Neural crest cell (in vitro differentiated cells): ENCODE data around the gene BUD13. TPM values are rescaled to one million over a fixed set of nuclear protein-coding genes. Genes with fewer than 3 reads are reported as not detected.

ENCODE experiments used
- DNase-seq: peaks from one replicate; pipeline ENCODE4 v3.0.0; 2021; ENCODE audit warnings: low read depth, mixed read lengths, low spot score
- H3K27ac Mint-ChIP-seq: one replicate; pipeline ENCODE4 v1.8.0; 2021; ENCODE audit warnings: mild to moderate bottlenecking, mixed read lengths; ENCODE audit not compliant: unreplicated experiment
- H3K27me3 Mint-ChIP-seq: 2 replicates; pipeline ENCODE4 v1.8.0; 2021; ENCODE audit warnings: low read depth, mild to moderate bottlenecking, mixed read lengths
- H3K36me3 Mint-ChIP-seq: 2 replicates; pipeline ENCODE4 v1.8.0; 2021; ENCODE audit warnings: low read depth, mild to moderate bottlenecking, mixed read lengths
- H3K4me1 Mint-ChIP-seq: 2 replicates; pipeline ENCODE4 v1.8.0; 2021; ENCODE audit warnings: mixed read lengths
- H3K4me3 Mint-ChIP-seq: one replicate; pipeline ENCODE4 v1.8.0; 2021; ENCODE audit warnings: mild to moderate bottlenecking, mixed read lengths
- H3K9me3 Mint-ChIP-seq: 2 replicates; pipeline ENCODE4 v1.8.0; 2021; ENCODE audit warnings: mixed read lengths
- CTCF ChIP-seq: fragments of 200-600 bp; sonication (generic); conservative IDR thresholded peaks from 2 replicates; pipeline ENCODE4 v1.5.0; 2021; ENCODE audit warnings: antibody characterized with exemption, mild to moderate bottlenecking
- total RNA-seq: library from RNA; stranded (reverse); gene quantifications from 2 replicates; pipeline ENCODE4 v1.2.1, GENCODE V29; 2021

BUD13 gene
- total RNA-seq, 1 donor from 2014 or later: 39.0 TPM

DNA sequence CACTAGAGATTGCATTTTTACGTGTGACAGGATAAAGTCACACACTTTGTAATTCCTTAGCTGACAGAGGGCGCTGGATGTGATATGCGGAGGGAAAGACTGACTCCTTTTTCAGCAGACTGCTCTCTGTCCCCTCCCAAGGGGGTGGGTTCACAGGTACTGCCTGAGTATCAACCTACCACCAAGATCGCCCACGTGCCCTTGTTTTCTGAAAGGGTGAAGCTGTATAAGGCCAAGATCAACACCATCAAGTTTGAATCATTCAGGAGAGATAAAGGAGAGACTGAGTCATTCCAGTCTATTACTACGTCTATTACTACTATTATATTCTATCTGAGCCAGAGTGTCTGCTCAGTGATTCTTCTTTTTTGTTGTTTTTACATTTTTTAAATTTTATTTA lies 30.7 kb downstream of the BUD13 start:
- no peak overlapping the region for H3K4me3 Mint-ChIP-seq
- peaks cover 10% of the 10 kb centered on the region for H3K36me3 Mint-ChIP-seq
- H3K4me1 Mint-ChIP-seq: peaks cover 5% of the 10 kb centered on the region
- no peak for TF ChIP-seq CTCF
- H3K27ac Mint-ChIP-seq: no peak overlapping the region
- no peaks in the 10 kb centered on the region for H3K9me3 Mint-ChIP-seq
- no peaks in the 10 kb centered on the region for H3K27me3 Mint-ChIP-seq
- no peak for DNase-seq

GRCh38 chr11:116740741-116741140 lies 32.0 kb downstream of the BUD13 start:
- no peak overlapping the region for H3K27ac Mint-ChIP-seq

GRCh38 chr11:116738975-116739374 lies 33.8 kb downstream of the BUD13 start:
- no peak for DNase-seq
- no peaks in the 10 kb centered on the region for H3K9me3 Mint-ChIP-seq
- H3K27me3 Mint-ChIP-seq: no peaks in the 10 kb centered on the region
- H3K4me1 Mint-ChIP-seq: peaks cover 7% of the 10 kb centered on the region
- no peak overlapping the region for H3K27ac Mint-ChIP-seq
- H3K4me3 Mint-ChIP-seq: no peak overlapping the region
- no peaks in the 10 kb centered on the region for H3K36me3 Mint-ChIP-seq
- no peak for TF ChIP-seq CTCF

More at GRCh38 chr11:116740741-116741140, 32.0 kb downstream of the BUD13 start:
- peaks cover 6% of the 10 kb centered on the region for H3K36me3 Mint-ChIP-seq
- no peaks in the 10 kb centered on the region for H3K9me3 Mint-ChIP-seq
- DNase-seq: no peak
- TF ChIP-seq CTCF: no peak
- H3K4me3 Mint-ChIP-seq: no peak overlapping the region
- H3K27me3 Mint-ChIP-seq: no peaks in the 10 kb centered on the region
- H3K4me1 Mint-ChIP-seq: peaks cover 5% of the 10 kb centered on the region

- no peak for TF ChIP-seq CTCF
- no peaks in the 10 kb centered on the region for H3K27me3 Mint-ChIP-seq
- H3K4me1 Mint-ChIP-seq: peaks cover 12% of the 10 kb centered on the region
- H3K36me3 Mint-ChIP-seq: no peaks in the 10 kb centered on the region
- DNase-seq: no peak
- no peaks in the 10 kb centered on the region for H3K9me3 Mint-ChIP-seq
- H3K27ac Mint-ChIP-seq: no peak overlapping the region
- no peak overlapping the region for H3K4me3 Mint-ChIP-seq
Observed at GRCh38 chr11:116736763-116737162, 36.0 kb downstream of the BUD13 start.

DNA sequence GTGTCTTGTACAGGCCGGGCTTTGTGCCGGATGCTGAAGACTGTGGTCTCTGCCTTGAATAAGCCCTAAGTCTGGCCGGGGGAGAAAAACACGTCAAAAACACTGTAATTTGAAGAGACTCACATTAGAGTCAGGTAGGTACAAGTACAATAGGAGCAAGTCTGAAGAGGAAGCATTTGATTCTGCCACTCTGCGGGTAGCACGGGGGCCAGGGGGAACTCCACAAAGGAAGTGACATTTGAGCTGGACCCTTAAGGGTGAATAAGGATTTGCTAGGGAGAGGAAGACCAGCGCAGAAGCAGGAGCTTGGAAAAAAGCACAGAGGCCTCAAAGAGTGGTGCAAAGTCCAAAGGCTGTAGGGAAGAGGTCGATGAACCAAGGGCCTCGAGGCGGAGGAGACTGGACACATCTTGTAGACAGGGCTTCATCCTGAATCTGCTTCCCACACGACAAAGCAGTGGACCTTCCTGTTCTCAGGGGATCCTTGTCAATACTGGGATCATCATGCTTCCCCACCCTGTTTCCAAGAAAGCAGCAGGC lies 38.7 kb downstream of the BUD13 start:
- Mint-ChIP-seq H3K4me1 (peaks cover 22% of the 10 kb centered on the region), H3K27me3 (peaks cover 2% of the 10 kb centered on the region), H3K36me3 (no peaks in the 10 kb centered on the region), H3K27ac (peak overlapping the region; percentile 60), H3K4me3 (no peak overlapping the region), H3K9me3 (no peaks in the 10 kb centered on the region)
- TF ChIP-seq CTCF: no peak
- no peak for DNase-seq
